Fibroblast of peridontal ligament (primary cell): ENCODE measurements around the gene DPT.

ENCODE experiments used
- DNase-seq: peaks from one replicate; pipeline ENCODE4 v3.0.0-alpha.2; 2010; ENCODE audit errors: extremely low read depth

Gene DPT

DNA sequence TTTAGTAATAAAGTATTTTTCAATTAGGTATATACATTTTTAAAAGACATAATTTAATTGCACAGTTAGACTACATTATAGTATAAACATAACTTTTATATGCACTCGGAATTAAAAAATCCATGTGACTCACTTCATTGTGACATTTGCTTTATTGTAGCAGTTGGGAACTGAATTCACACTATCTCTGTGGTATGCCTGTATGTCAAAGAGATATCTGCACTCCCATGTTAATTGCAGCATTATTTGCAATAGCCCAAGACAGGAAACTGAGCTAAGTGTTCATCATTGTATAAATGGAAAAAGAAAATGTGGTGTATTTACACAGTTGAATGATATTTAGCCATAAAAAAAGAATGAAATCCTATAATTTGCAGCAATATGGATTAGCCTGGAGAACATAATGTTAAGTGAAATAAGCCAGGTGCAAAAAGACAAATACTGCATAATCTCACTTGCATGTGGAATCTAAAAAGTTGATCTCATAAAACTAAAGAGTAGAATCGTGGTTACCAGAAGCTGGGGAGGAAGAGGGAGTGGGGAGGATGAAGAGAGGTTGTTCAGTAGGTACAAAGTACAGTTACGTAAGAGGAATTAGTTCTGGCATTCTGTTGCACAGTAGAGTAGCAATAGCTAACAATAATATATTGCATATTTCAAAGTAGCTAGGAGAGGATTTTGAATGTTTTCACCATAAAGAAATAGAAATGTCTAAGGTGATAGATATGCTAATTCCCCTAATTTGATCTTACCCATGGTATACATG lies 64.8 kb downstream of the DPT start:
- no peak for DNase-seq

- no peak for DNase-seq
Observed at GRCh38 chr1:168656485-168656884, 72.5 kb downstream of the DPT start.

GRCh38 chr1:168654198-168654915 lies 74.6 kb downstream of the DPT start:
- no peak for DNase-seq

GRCh38 chr1:168653567-168653966 lies 75.4 kb downstream of the DPT start:
- DNase-seq, result no peak

- DNase-seq, result no peak
Observed at GRCh38 chr1:168645721-168646120, 83.3 kb downstream of the DPT start.
